Upper lobe of left lung (tissue), 6 donors: ENCODE results near the gene RNF182. TPM values are rescaled to one million over a fixed set of nuclear protein-coding genes. Genes with fewer than 3 reads are reported as not detected.

ENCODE experiments used
- ATAC-seq, 2 donors: fragments of 200-7000 bp; cut with Tn5 transposase; one replicate each; pipeline ENCODE4 v1.9.1; 2022; ENCODE audit warnings: mild to moderate bottlenecking in 2 of 2, moderate library complexity in 2 of 2; ENCODE audit not compliant: low FRiP score in 2 of 2
- DNase-seq, 2 donors: peaks; one replicate each; pipeline ENCODE4 v3.0.0-alpha.2; 2019 to 2020
- H3K27ac ChIP-seq, 4 donors: fragments of 200-600 bp; sonication (generic); one replicate each; pipeline ENCODE4 v1.5.1; 2016 to 2019
- H3K27me3 ChIP-seq, 4 donors: fragments of 200-600 bp; sonication (generic); one replicate each; pipeline ENCODE4 v1.5.1; 2017 to 2019
- H3K36me3 ChIP-seq, 4 donors: fragments of 200-600 bp; sonication (generic); one replicate each; pipeline ENCODE4 v1.5.1; 2016 to 2019
- H3K4me1 ChIP-seq, 4 donors: fragments of 200-600 bp; sonication (generic); one replicate each; pipeline ENCODE4 v1.5.1; 2018 to 2019
- H3K4me3 ChIP-seq, 4 donors: fragments of 200-600 bp; sonication (generic); one replicate each; pipeline ENCODE4 v1.5.1; 2017 to 2019; ENCODE audit warnings: mild to moderate bottlenecking in 2 of 4, moderate library complexity in 1 of 4
- H3K9me3 ChIP-seq, 4 donors: fragments of 200-600 bp; sonication (generic); one replicate each; pipeline ENCODE4 v1.5.1; 2018 to 2019
- EP300 ChIP-seq, 4 donors: sonication (generic); formaldehyde crosslinking; IDR thresholded peaks; one replicate each; pipeline ENCODE4 v1.5.1; 2017; ENCODE audit warnings: antibody characterized with exemption in 4 of 4, control low read depth in 2 of 4
- POLR2A ChIP-seq, 4 donors: fragments of 450-650 bp; IDR thresholded peaks; one replicate each; pipeline ENCODE4 v1.5.1; 2016 to 2017; ENCODE audit warnings: antibody characterized with exemption in 4 of 4, mild to moderate bottlenecking in 2 of 4
- POLR2AphosphoS5 ChIP-seq, 2 donors: sonication (generic); formaldehyde crosslinking; IDR thresholded peaks; one replicate each; pipeline ENCODE4 v1.5.1; 2017; ENCODE audit warnings: antibody characterized with exemption in 2 of 2
- WGBS, 2 donors: methylation state at CpG; one replicate each; pipeline ENCODE4 v1.1.5; 2017 to 2018; 5-methylcytosine and 5-hydroxymethylcytosine counted together
- total RNA-seq, 6 donors: library from RNA; depleted of rRNA in 4 of 6; stranded (reverse); fragments of >200 nt in 4 of 6; gene quantifications; one replicate each; pipeline versions ENCODE4 v1.1.0 to v1.2.1, GENCODE V29; 2016 to 2021
- TF ChIP-seq, protein P1 (sequence below), 6 experiments: fragments of 450-650 bp in 4 of 6; fragments of 200-600 bp in 2 of 6; sonication (generic) in 2 of 6; IDR thresholded peaks; one replicate each; pipeline ENCODE4 v1.5.1; 2016 to 2019; ENCODE audit warnings: antibody characterized with exemption in 6 of 6
- donor health status: DM: no; HTN: no; CAD: no; lungs with moderate emphysema.
- donor health status: DM: no; HTN: yes; CAD: no; lungs with severe emphysema.

Gene RNF182
- total RNA-seq, 6 donors from 2014 or later, result 1.4 to 4.3 (median 2.5) TPM

DNA sequence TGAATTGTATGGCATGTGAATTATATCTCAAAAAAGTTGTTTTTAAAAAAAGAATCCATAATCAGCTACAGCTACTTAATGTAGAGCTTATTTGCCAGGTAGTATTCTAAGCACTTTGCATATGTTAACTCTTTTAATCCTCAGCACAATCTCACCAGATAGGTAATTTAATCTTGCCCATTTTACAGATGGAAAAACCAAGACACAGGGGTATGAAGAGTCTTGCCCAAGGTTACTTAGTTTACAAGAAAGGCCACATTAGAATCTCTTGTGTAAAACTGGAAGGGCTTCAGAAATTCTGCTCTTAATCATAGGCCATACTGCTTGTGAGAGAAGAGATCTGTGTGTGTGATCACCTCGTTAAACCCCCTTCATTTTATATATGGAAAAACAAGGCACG is 13.4 kb upstream of the RNF182 start:
- Histone ChIP-seq H3K27ac (no peak overlapping the region), H3K9me3 (no peaks in the 10 kb centered on the region), H3K4me1 (no peaks in the 10 kb centered on the region), H3K27me3 (no peaks in the 10 kb centered on the region), H3K4me3 (no peak overlapping the region), H3K36me3 (no peaks in the 10 kb centered on the region)
- 83 to 91% methylated on average over 2 of the region's 2 CpGs for WGBS, 2 donors
- ATAC-seq, result no peak
- DNase-seq, result no peak
- TF ChIP-seq, protein P1, sequence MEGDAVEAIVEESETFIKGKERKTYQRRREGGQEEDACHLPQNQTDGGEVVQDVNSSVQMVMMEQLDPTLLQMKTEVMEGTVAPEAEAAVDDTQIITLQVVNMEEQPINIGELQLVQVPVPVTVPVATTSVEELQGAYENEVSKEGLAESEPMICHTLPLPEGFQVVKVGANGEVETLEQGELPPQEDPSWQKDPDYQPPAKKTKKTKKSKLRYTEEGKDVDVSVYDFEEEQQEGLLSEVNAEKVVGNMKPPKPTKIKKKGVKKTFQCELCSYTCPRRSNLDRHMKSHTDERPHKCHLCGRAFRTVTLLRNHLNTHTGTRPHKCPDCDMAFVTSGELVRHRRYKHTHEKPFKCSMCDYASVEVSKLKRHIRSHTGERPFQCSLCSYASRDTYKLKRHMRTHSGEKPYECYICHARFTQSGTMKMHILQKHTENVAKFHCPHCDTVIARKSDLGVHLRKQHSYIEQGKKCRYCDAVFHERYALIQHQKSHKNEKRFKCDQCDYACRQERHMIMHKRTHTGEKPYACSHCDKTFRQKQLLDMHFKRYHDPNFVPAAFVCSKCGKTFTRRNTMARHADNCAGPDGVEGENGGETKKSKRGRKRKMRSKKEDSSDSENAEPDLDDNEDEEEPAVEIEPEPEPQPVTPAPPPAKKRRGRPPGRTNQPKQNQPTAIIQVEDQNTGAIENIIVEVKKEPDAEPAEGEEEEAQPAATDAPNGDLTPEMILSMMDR (IDR thresholded peaks at IDR 0.05), result no peak
- no peak for TF ChIP-seq POLR2AphosphoS5 (IDR thresholded peaks at IDR 0.05)
- no peak for TF ChIP-seq EP300 (IDR thresholded peaks at IDR 0.05)
- TF ChIP-seq POLR2A (IDR thresholded peaks at IDR 0.05), result no peak

DNA sequence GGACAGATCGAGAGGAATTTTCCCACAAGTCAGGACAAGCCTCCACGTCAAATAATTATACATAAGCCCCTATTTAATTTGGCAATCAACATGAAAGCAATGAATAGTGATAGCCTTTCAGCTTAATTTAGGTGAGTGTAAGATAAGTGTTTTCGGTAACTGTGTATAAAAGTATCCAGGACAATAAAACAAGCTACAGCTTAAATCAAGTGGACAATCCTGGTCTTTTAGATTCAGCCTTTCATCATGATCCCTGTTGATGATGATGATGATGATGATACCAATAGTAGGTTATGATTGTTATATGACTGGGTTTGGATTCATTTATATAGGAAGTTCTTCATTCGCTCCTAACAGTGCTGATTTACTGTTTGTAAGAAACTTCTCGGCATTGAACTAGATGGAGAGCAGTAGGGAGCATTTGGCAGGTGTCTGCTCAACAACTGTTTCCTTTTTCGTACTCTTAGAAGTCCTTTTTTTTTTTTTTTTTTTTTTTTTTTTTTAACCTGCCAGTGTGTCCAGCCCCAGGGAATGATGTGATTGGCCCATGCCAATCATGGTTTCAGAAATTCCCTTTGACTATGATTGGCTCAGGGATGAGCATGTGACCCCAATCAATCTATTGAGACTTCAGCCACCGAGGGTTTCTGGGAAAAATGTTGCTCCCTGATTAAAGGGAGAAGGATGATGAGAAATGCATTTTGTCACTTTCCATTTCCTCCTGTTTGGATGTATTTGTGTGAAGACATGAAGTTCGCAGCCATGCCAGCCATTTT is 11.3 kb upstream of the RNF182 start:
- TF ChIP-seq, protein P1 (IDR thresholded peaks at IDR 0.05), result no peak
- TF ChIP-seq POLR2AphosphoS5 (IDR thresholded peaks at IDR 0.05) (no peak), EP300 (IDR thresholded peaks at IDR 0.05) (no peak), POLR2A (IDR thresholded peaks at IDR 0.05) (no peak)
- WGBS, 2 donors, result 68 to 76% methylated on average over 8 of the region's 8 CpGs
- Histone ChIP-seq H3K27ac (no peak overlapping the region), H3K9me3 (no peaks in the 10 kb centered on the region), H3K36me3 (no peaks in the 10 kb centered on the region), H3K4me3 (no peak overlapping the region), H3K27me3 (no peaks in the 10 kb centered on the region), H3K4me1 (no peaks in the 10 kb centered on the region)
- ATAC-seq, result no peak
- no peak for DNase-seq

DNA sequence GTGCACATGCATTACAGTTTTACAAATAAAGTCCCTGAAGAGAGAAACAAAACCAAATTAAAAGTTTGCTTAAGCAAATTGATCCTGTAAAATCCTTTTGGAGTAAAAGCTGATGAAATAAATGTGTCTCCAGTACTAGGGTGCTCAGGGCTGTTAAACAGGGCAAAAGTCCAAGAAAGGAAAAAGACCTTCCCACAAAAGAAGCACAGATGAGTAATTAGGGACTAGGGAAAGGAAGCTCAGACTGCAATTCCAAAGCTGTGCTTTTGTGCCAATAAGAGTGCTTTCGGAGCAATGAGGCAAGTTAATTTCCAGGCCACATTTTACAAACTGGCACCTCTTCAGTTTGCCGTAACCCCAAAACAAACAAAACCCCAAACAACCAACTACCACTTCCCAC is 10.4 kb upstream of the RNF182 start:
- WGBS, 2 donors, result 29 to 32% methylated on average over 2 of the region's 2 CpGs
- no peaks in the 10 kb centered on the region for H3K9me3 ChIP-seq
- H3K4me3 ChIP-seq, result no peak overlapping the region
- DNase-seq (no peak), ATAC-seq (no peak)
- H3K36me3 ChIP-seq, result no peaks in the 10 kb centered on the region
- no peaks in the 10 kb centered on the region for H3K4me1 ChIP-seq
- no peaks in the 10 kb centered on the region for H3K27me3 ChIP-seq
- H3K27ac ChIP-seq, result no peak overlapping the region
- TF ChIP-seq POLR2AphosphoS5 (IDR thresholded peaks at IDR 0.05) (no peak), EP300 (IDR thresholded peaks at IDR 0.05) (no peak), POLR2A (IDR thresholded peaks at IDR 0.05) (no peak)
- TF ChIP-seq, protein P1 (IDR thresholded peaks at IDR 0.05), result no peak

DNA sequence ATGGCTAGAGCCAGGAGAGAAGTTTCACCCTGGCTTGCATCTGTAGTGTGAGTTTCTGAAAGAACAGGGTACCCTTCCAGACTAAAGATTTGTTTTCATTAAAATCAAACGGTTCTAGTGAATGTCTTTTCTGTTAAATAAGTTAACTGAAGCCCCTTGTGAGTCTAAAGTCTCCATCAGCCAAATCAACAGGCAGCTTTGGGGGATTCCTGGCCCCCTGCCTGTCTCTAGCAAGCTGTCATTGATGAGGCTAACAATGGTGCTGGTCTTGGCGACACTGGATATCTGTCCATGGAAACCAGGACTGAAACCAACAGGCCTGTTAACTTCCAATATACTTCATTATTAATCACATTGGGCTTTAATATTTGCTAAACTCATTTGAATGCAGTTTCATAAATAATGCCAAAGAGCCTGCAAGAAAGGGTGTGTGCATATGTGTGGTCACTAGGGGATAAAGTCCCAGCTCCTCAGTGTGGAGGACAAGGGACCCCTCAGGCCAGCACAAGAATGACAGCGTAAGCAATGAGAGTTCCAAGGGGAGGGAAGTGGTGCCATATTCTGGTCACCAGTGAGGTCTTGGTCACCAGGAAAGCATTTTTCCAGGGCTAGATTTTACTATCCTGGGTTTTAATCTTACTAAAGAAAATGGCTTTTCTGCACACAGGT is 9.1 kb upstream of the RNF182 start:
- Histone ChIP-seq H3K27ac (no peak overlapping the region), H3K4me3 (no peak overlapping the region), H3K27me3 (no peaks in the 10 kb centered on the region), H3K36me3 (no peaks in the 10 kb centered on the region), H3K9me3 (no peaks in the 10 kb centered on the region), H3K4me1 (no peaks in the 10 kb centered on the region)
- TF ChIP-seq, protein P1 (IDR thresholded peaks at IDR 0.05), result no peak
- TF ChIP-seq POLR2AphosphoS5 (IDR thresholded peaks at IDR 0.05) (no peak), EP300 (IDR thresholded peaks at IDR 0.05) (no peak), POLR2A (IDR thresholded peaks at IDR 0.05) (no peak)
- ATAC-seq, result no peak
- WGBS, 2 donors, result 82 to 85% methylated on average over 3 of the region's 3 CpGs
- DNase-seq, result no peak
